Neural progenitor cell (in vitro differentiated cells): Measurements from ENCODE around the gene CCL4L2.

ENCODE experiments used
- CTCF ChIP-seq: fragments of 200-600 bp; sonication (generic); IDR thresholded peaks from 2 replicates; pipeline ENCODE4 v1.5.1; 2017; ENCODE audit warnings: antibody characterized with exemption, mild to moderate bottlenecking
- EZH2 ChIP-seq: fragments of 200-600 bp; sonication (generic); IDR thresholded peaks from 2 replicates; pipeline ENCODE4 v1.6.1; 2017; ENCODE audit warnings: antibody characterized with exemption, mild to moderate bottlenecking, moderate library complexity
- EZH2phosphoT487 ChIP-seq: fragments of 200-600 bp; sonication (generic); IDR thresholded peaks from 2 replicates; pipeline ENCODE4 v1.6.1; 2017; ENCODE audit warnings: antibody characterized with exemption

GRCh38 chr17:36204724-36205500 is 6.0 kb upstream of the CCL4L2 start:
- TF ChIP-seq CTCF (no peak), EZH2phosphoT487 (no peak), EZH2 (no peak)
